OCI-M2 (cell line): ENCODE measurements around the gene CCDC150.
"Not testable (repeated sequence)": the region's sequence is repeated elsewhere in the genome, so short reads cannot be mapped to it uniquely, and the experiment has no call there.

ENCODE experiments used
- DNase-seq: peaks from one replicate; lab custom pipeline; 2025; ENCODE audit not compliant: unreplicated experiment; lab: John Stamatoyannopoulos, UW

The CCDC150 gene

DNA sequence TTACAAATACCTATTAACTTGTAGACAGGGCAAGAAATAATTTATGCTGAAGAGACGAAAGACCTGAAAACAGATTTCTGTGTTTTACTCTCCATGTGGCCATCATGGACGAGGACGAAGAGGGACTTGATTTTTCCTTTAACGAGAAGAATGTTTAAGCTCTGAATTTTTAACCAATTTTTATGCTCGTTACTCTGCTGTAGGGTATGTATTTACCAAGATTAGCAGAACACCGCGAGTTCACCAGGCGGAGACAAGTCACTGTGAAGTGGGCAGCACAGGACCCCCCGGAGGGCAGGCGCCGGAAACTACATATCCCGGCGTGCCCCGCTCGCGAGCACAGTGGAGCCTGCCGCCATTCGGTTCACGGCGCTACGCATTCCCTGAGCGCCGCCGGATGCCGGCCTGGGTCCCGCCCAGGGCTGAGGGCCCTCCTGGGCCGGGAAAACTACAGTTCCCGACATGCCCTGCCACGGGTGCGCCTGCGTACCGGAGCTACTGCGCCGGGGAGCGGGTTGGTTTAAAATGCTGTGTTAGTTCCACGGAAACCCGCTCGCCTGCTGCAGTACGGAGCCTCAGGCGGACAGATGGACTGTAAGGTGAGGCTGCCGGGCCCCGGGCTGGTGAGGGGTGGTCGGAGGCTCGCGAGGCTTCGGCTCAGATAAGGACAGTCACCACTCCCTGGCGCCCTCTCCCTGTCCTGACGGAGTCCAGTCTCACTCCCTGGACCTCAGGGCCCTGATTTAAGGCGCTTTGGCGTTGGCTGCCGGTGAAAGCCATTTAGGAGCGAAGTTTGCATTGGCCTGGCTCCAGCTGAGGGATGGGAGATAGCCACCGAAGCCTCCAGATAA, at the start of gene CCDC150:
Gene CCDC150, plus strand, starts transcription at position 536 of the 851 bp plus-strand sequence. Its CDS starts 52 bp downstream, at position 588.
- DNase-seq, result peak; percentile 91

GRCh38 chr2:196590286-196590685, 49.2 kb upstream of the CCDC150 start:
- no peak for DNase-seq

- DNase-seq, result no peak
These were observed 48.5 kb upstream of the CCDC150 start for GRCh38 chr2:196591004-196591403.

- DNase-seq, result no peak
These were observed 47.9 kb upstream of the CCDC150 start for GRCh38 chr2:196591621-196592022.

GRCh38 chr2:196592331-196592910, 47.1 kb upstream of the CCDC150 start:
- no peak for DNase-seq

DNA sequence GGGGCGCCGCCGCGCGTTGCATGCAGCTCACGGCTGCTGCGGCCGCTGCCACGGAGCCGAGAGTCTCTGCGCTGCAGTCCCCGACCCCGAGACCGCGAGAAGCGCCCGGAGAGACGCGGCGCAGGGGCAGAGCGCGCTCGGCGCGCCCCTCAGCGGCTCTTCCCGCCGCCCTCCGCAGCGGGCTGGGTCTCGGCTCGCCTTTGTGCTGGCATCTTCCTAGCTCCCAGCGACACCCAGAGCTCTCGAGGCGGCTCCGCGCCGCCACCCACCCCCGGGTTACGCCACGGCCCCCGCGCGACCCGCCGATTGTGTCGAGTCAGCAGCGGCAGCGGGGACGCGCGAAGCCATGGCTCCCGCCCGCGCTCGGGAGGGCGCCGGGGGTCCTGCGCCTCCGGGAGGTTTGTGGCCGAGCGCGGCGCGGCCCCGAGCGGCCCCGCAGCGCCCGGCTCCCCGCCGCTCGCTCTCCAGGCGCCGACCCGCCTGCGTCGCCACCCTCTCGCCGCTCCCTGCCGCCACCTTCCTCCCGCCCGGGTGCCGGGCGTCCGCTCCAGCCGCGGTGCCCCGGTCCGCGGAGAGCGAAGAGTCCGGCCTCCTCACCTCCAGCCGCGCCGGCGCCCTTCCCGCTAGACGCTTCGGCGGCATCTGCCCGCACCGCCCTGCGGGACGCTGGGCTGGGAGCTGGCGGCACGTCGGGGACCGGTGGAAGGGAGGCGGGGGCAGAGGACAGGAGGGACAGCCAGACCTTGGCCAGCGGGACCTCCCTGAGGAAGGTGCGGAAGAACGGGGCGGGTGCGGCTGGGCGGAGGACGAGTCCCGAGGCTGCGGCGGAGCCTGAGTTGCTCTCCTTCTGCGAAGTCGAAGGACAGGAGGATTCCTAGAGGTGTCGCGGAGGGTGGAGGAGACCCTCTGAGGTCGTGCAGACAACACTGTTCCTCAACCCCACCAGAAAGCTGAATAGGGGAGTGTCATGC, 46.3 kb upstream of the CCDC150 start, which contains the start of gene HECW2:
Gene HECW2, minus strand, starts transcription at position 644 of the 971 bp plus-strand sequence.
- DNase-seq, result no peak

DNA sequence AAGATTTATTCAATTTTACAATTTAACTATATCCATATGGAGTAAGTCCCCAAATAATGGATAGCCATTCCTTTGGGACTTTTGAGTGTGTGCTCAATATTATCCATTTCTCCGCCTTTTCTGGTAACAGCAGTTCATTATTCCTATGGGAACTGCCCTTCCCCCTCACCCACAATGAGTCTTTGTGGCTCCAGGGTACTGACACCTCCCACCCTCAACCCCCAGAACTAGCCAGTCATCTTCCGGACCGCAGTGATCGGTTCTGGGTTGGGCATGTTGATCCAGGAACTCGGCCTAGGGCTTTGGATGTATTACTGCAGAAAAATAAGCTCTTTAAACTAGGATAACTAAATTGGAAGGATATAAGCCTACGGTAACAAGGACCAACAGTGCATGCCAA, 45.4 kb upstream of the CCDC150 start:
- no peak for DNase-seq

DNA sequence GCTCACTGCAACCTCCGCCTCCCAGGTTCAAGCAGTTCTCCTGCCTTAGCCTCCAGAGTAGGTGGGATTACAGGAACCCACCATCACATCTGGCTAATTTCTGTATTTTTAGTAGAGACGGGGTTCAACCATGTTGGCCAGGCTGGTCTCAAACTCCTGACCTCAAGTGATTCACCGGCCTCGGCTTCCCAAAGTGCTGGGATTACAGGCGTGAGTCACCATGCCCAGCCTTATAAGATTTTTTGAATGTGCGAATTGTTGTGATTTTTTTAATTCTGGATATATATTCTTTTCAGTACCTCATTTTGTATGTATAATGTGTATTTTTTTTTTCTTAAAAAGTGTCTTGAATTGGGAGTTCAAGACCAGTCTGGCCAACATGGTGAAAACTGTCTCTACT, 42.0 kb upstream of the CCDC150 start:
- no peak for DNase-seq

DNA sequence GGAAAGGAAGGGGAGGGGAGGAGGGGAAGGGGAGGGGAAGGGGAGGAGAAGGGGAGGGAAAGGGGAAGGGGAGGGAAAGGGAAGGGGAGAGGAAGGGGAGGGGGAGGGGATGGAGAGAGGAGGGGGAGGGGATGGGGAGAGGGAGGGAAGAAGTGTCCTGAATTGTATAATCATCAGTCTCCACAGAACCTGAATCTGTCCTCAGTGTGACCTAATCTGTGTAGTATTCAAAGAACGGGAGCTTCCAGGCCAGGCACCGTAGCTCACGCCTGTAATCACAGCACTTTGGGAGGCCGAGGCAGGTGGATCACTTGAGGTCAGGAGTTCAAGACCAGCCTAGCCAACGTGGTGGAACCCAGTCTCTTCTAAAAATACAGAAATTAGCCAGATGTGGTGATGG, 41.1 kb upstream of the CCDC150 start:
- DNase-seq, result no peak

DNA sequence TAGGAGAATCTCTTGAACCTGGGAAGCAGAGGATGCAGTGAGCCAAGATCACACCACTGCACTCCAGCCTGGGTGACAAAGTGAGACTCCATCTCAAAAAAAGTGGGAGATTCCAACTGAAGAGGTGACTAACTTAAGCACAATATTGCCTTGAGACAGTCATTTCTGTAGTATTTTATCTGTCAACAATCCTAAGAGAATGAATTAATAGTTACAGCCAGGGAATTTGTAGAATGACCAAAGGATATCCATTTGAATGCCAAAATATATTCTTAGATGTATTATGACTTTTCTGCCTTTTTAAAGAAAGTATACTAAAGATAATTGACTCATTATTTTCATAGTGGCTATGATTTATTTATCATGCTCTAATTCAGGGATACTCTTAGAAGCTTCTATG, 40.7 kb upstream of the CCDC150 start:
- DNase-seq, result no peak

GRCh38 chr2:196601430-196602306, 37.8 kb upstream of the CCDC150 start:
- no peak for DNase-seq

- no peak for DNase-seq
These were observed 35.3 kb upstream of the CCDC150 start for GRCh38 chr2:196604196-196604595.

GRCh38 chr2:196606516-196606915, 33.0 kb upstream of the CCDC150 start:
- no peak for DNase-seq

- no peak for DNase-seq
These were observed 32.4 kb upstream of the CCDC150 start for GRCh38 chr2:196607073-196607472.

DNA sequence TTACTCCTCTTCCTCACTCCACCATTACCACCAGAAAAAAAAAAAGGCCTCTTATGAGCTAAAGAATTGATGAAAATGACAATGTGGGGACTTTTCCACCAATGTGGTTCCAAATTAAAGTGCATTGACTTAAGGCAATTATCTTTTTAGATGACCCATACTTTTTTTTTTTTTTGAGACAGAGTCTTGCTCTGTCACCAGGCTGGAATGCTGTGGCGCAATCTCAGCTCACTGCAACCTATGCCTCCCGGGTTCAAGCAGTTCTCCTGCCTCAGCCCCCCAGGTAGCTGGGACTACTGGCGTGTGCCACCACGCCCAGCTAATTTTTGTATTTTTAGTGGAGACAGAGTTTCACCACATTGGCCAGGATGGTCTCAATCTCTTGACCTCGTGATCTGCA, 31.6 kb upstream of the CCDC150 start:
- not testable (repeated sequence) for DNase-seq

GRCh38 chr2:196609806-196610205, 29.7 kb upstream of the CCDC150 start:
- no peak for DNase-seq

DNA sequence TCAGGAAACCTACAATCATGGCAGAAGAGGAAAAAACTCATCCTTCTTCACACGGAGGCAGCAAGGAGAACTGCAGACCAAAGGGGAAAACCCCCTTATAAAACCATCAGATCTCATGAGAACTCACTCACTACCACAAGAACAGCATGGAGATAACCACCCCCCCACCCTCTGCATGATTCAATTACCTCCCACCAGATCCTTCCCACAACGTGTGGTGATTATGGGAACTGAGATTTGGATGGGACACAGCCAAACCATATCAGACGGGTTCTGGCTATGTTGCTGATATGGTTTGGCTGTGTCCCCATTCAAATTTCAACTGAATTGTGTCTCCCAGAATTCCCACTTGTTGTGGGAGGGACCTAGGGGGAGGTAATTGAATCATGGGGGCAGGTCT, 28.7 kb upstream of the CCDC150 start:
- no peak for DNase-seq

- no peak for DNase-seq
These were observed 26.2 kb upstream of the CCDC150 start for GRCh38 chr2:196613302-196613701.

- no peak for DNase-seq
These were observed 22.1 kb upstream of the CCDC150 start for GRCh38 chr2:196617430-196617829.

- no peak for DNase-seq
These were observed 20.9 kb upstream of the CCDC150 start for GRCh38 chr2:196618661-196619060.
